ENCODE data around the gene PRRG2. TPM values are rescaled to one million over a fixed set of nuclear protein-coding genes. Genes with fewer than 3 reads are reported as not detected.

The PRRG2 gene
- total RNA-seq, 2 experiments from 2014 or later, result 1.5 TPM

- no peak for TF ChIP-seq CTCF (IDR thresholded peaks at IDR 0.05)
- POLR2A ChIA-PET, result interaction anchor here (1.1 kb wide), 1 partner anchor 36 kb away, joined by 4 read pairs; the partner anchor contains the start of gene NOSIP
Measured at GRCh38 chr19:49544154-49544553, 37.0 kb upstream of the PRRG2 start.

GRCh38 chr19:49546825-49547565, 34.1 kb upstream of the PRRG2 start:
- TF ChIP-seq CTCF (IDR thresholded peaks at IDR 0.05), result peak; percentile 93
- Mint-ChIP-seq H3K9me3 (no peaks in the 10 kb centered on the region), H3K27ac (peak overlapping the region; percentile 54), H3K4me3 (peak overlapping the region; percentile 64), H3K36me3 (ENCODE audit: low read depth) (no peaks in the 10 kb centered on the region), H3K27me3 (no peaks in the 10 kb centered on the region), H3K4me1 (ENCODE audit: low read depth) (peaks cover 28% of the 10 kb centered on the region)
- ChIA-PET CTCF (interaction anchor here (0.7 to 9.6 kb wide), 30 partner anchors 9 to 321 kb away, joined by 3 to 232 read pairs (median 8); partner anchors contain the start of genes FCGRT, NOSIP, PRMT1 and PRRG2), POLR2A (interaction anchor here (1.0 to 2.0 kb wide), 9 partner anchors 11 to 131 kb away, joined by 3 to 8 read pairs (median 3); partner anchors contain the start of gene RCN3)
- DNase-seq (peak; percentile 78), ATAC-seq (peak; percentile 63)
- intact Hi-C loops (cut with micrococcal nuclease), result loop anchor here (2.0 kb wide), 1 partner anchor 44 kb away; no protein-coding TSS in a partner anchor

More at GRCh38 chr19:49544154-49544553, 37.0 kb upstream of the PRRG2 start:
- intact Hi-C loops (cut with micrococcal nuclease), result no loop called here
- Mint-ChIP-seq H3K9me3 (no peaks in the 10 kb centered on the region), H3K36me3 (ENCODE audit: low read depth) (no peaks in the 10 kb centered on the region), H3K27me3 (no peaks in the 10 kb centered on the region), H3K27ac (no peak overlapping the region), H3K4me3 (no peak overlapping the region), H3K4me1 (ENCODE audit: low read depth) (peaks cover 15% of the 10 kb centered on the region)
- DNase-seq (no peak), ATAC-seq (no peak)
- CTCF ChIA-PET, result interaction anchor here (0.8 to 9.6 kb wide), 3 partner anchors 9 to 37 kb away, joined by 3 to 232 read pairs (median 3); no protein-coding TSS in a partner anchor

DNA sequence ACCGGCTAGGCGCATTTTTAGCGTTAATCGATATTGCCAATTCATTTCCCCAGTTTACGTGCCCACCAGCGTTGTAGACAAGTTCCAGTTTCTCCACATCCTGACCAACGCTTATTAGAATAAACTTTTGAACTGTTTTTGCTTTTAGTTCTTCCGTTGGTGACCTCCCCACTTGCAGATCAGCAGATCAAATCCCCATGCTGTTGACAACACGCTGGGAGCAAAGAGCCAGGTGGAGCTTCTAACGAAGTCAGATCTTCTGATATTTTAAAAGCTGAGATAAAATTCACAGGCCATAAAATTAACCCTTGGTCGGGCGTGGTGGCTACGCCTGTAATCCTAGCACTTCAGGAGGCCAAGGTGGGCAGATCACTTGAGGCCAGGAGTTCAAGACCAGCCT, 32.1 kb upstream of the PRRG2 start:
- no peak for TF ChIP-seq CTCF (IDR thresholded peaks at IDR 0.05)
- H3K9me3 Mint-ChIP-seq, result no peaks in the 10 kb centered on the region
- peaks cover 7% of the 10 kb centered on the region for H3K36me3 Mint-ChIP-seq (ENCODE audit: low read depth)
- POLR2A ChIA-PET, result interaction anchor here (0.6 to 1.1 kb wide), 3 partner anchors 15 to 377 kb away, joined by 3 to 6 read pairs (median 3); no protein-coding TSS in a partner anchor
- H3K27me3 Mint-ChIP-seq, result no peaks in the 10 kb centered on the region
- no peak for ATAC-seq
- peak overlapping the region; percentile 61 for H3K27ac Mint-ChIP-seq
- DNase-seq, result no peak
- H3K4me3 Mint-ChIP-seq, result no peak overlapping the region
- peaks cover 42% of the 10 kb centered on the region for H3K4me1 Mint-ChIP-seq (ENCODE audit: low read depth)
- CTCF ChIA-PET, result interaction anchor here (0.9 to 9.6 kb wide), 11 partner anchors 8 to 166 kb away, joined by 3 to 232 read pairs (median 6); partner anchors contain the start of genes NOSIP and PRRG2
- intact Hi-C loops (cut with micrococcal nuclease), result no loop called here

- DNase-seq, result no peak
- H3K27me3 Mint-ChIP-seq, result no peaks in the 10 kb centered on the region
- CTCF ChIA-PET, result interaction anchor here (1.3 to 9.6 kb wide), 7 partner anchors 9 to 166 kb away, joined by 3 to 232 read pairs (median 5); partner anchors contain the start of gene RCN3
- ATAC-seq, result no peak
- peak overlapping the region; percentile 39 for H3K27ac Mint-ChIP-seq
- H3K36me3 Mint-ChIP-seq (ENCODE audit: low read depth), result peaks cover 28% of the 10 kb centered on the region
- no peaks in the 10 kb centered on the region for H3K9me3 Mint-ChIP-seq
- intact Hi-C loops (cut with micrococcal nuclease), result no loop called here
- peaks cover 63% of the 10 kb centered on the region for H3K4me1 Mint-ChIP-seq (ENCODE audit: low read depth)
- no peak overlapping the region for H3K4me3 Mint-ChIP-seq
- POLR2A ChIA-PET, result interaction anchor here (0.6 to 2.3 kb wide), 11 partner anchors 9 to 77 kb away, joined by 3 to 11 read pairs (median 4); partner anchors contain the start of genes NOSIP and RPS11
- no peak for TF ChIP-seq CTCF (IDR thresholded peaks at IDR 0.05)
Measured at GRCh38 chr19:49551531-49551930, 29.6 kb upstream of the PRRG2 start.

All from activated CD8-positive, alpha-beta T cell treated with anti-CD3 and anti-CD28 coated beads for 36 hours (primary cell).